Lower lobe of right lung (tissue), 2 donors: ENCODE data around the gene CPT1A. TPM values are rescaled to one million over a fixed set of nuclear protein-coding genes. Genes with fewer than 3 reads are reported as not detected.

Source experiments
- ATAC-seq, 2 donors: fragments of 200-7000 bp; cut with Tn5 transposase; one replicate each; pipeline ENCODE4 v1.9.1; 2020 to 2022; ENCODE audit warnings: mild to moderate bottlenecking in 2 of 2, moderate library complexity in 2 of 2
- DNase-seq: peaks from one replicate; pipeline ENCODE4 v3.0.0-alpha.2; 2020
- H3K27ac ChIP-seq: fragments of 200-600 bp; one replicate; pipeline ENCODE4 v1.8.0; 2022
- H3K27me3 ChIP-seq: fragments of 200-600 bp; one replicate; pipeline ENCODE4 v1.8.0; 2022; ENCODE audit warnings: low read depth
- H3K36me3 ChIP-seq: fragments of 200-600 bp; one replicate; pipeline ENCODE4 v1.8.0; 2022; ENCODE audit warnings: mild to moderate bottlenecking
- H3K4me1 ChIP-seq: fragments of 200-600 bp; one replicate; pipeline ENCODE4 v1.8.0; 2022
- H3K4me3 ChIP-seq: fragments of 200-600 bp; one replicate; pipeline ENCODE4 v1.8.0; 2022; ENCODE audit warnings: mild to moderate bottlenecking
- H3K9me3 ChIP-seq: fragments of 200-600 bp; one replicate; pipeline ENCODE4 v1.8.0; 2022
- CTCF ChIP-seq: fragments of 200-600 bp; IDR thresholded peaks from one replicate; pipeline ENCODE4 v1.8.0; 2022; ENCODE audit warnings: antibody characterized with exemption, mild to moderate bottlenecking
- intact Hi-C: fragments of 100-400 bp; cut with DNase I; formaldehyde crosslinking; loops from one replicate; pipeline ENCODE4 v1.11.0; 2022
- total RNA-seq: library from RNA; stranded (reverse); fragmentation: NEBNext Ultra II Directional; extraction: Animal tissue kit (Norgen Biotek cat#: 25700); gene quantifications from one replicate; pipeline ENCODE4 v1.2.1, GENCODE V29; 2021
- donor health status: DM: no; HTN: yes; CAD: no; lungs with severe emphysema.

The CPT1A gene
- total RNA-seq, 1 donor from 2014 or later = 88.4 TPM

- Histone ChIP-seq H3K27ac (no peak overlapping the region), H3K9me3 (no peaks in the 10 kb centered on the region), H3K4me3 (no peak overlapping the region), H3K27me3 (no peaks in the 10 kb centered on the region), H3K4me1 (no peaks in the 10 kb centered on the region), H3K36me3 (no peaks in the 10 kb centered on the region)
- no peak for DNase-seq
- intact Hi-C loops = no loop called here
- TF ChIP-seq CTCF = no peak
- no peak for ATAC-seq
Measured at GRCh38 chr11:68709062-68709461, 132.7 kb downstream of the CPT1A start.

- Histone ChIP-seq H3K27me3 (no peaks in the 10 kb centered on the region), H3K36me3 (no peaks in the 10 kb centered on the region), H3K4me3 (no peak overlapping the region), H3K9me3 (no peaks in the 10 kb centered on the region), H3K27ac (no peak overlapping the region), H3K4me1 (no peaks in the 10 kb centered on the region)
- intact Hi-C loops = no loop called here
- no peak for TF ChIP-seq CTCF
- ATAC-seq = no peak
- no peak for DNase-seq
Measured at GRCh38 chr11:68707527-68707926, 134.2 kb downstream of the CPT1A start.

- intact Hi-C loops = no loop called here
- no peak for DNase-seq
- no peak overlapping the region for H3K4me3 ChIP-seq
- H3K9me3 ChIP-seq = no peaks in the 10 kb centered on the region
- H3K4me1 ChIP-seq = no peaks in the 10 kb centered on the region
- no peaks in the 10 kb centered on the region for H3K27me3 ChIP-seq
- H3K27ac ChIP-seq = no peak overlapping the region
- no peak for ATAC-seq
- no peaks in the 10 kb centered on the region for H3K36me3 ChIP-seq
- no peak for TF ChIP-seq CTCF
Measured at GRCh38 chr11:68704887-68705286, 136.8 kb downstream of the CPT1A start.

Other genes starting within 250 kb of the CPT1A start
- gene GAL, start 157.4 kb downstream of the CPT1A start, total RNA-seq = not detected
- gene TESMIN, start 90.4 kb downstream of the CPT1A start, total RNA-seq = 1.9 TPM
- 32.9 TPM for gene MRPL21, start 61.9 kb upstream of the CPT1A start, total RNA-seq
- 18.8 TPM for gene IGHMBP2, start 62.0 kb upstream of the CPT1A start, total RNA-seq
- not detected for gene MRGPRD, start 139.1 kb upstream of the CPT1A start, total RNA-seq
- gene MRGPRF, start 171.3 kb upstream of the CPT1A start, total RNA-seq = 11.5 TPM
- 18.2 TPM for gene TPCN2, start 207.0 kb upstream of the CPT1A start, total RNA-seq